Activated T-cell treated with anti-CD3 and anti-CD28 coated beads, Interleukin-2, amount 50 U/mL, for 48 hours (primary cell): ENCODE data around the gene CX3CR1.
"Not testable (repeated sequence)": the region's sequence is repeated elsewhere in the genome, so short reads cannot be mapped to it uniquely, and the experiment has no call there.

Experiments used
- DNase-seq, 2 experiments: peaks; one replicate each; pipeline ENCODE4 v3.0.0-alpha.2; 2020

CX3CR1 gene

DNA sequence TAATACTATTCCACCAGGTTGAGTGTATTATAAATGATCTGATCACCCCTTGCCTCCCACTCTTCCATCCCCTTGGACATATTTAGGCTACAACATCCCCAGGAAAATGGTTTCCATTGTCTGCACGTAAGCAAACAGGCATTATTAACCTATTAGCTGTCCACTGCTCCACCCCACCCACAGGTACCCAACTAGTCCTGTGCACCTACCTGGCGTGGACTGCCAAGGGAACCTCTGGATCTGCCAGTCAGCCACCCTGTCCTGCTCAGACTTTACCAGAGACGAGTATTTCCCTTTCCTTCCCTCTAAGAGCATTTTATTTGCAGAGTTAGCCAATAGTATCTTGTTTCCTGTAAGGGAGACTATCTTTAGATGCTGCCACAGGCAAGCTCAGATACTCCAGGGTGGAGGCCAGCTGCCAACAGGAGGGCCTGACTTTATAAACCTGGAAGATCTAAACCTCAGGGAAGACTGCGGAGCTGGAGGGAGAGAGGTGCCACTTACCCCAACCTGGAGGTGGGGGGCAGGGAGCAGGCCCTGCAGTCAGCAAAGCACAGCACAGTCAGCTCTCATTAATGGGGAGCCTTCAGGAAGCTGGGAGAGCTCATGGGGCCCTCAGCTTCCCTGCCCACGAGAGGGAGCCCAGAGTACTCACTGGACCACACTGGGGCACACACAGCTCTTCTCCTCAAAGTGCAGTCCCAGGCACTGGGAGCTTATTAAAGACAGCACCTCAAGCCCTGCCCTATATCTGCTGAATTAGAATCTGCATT, at the start of gene CX3CR1:
Gene CX3CR1, minus strand, starts transcription at position 292 of the 773 bp plus-strand sequence. CDS start 13,527 bp downstream, outside the sequence.
- DNase-seq = peak in 1 of 2 experiments; percentile 12

GRCh38 chr3:39329493-39329892, 49.7 kb upstream of the CX3CR1 start, which contains the start of gene CCR8:
Gene CCR8 (plus strand): TSS chr3:39329709. CDS start chr3:39332332, 2,623 bp downstream.
- no peak for DNase-seq

- DNase-seq = peak; percentile 39 to 43
These were observed 48.0 kb upstream of the CX3CR1 start for GRCh38 chr3:39327746-39328349.

GRCh38 chr3:39327053-39327745, 47.4 kb upstream of the CX3CR1 start:
- DNase-seq = no peak

- no peak for DNase-seq
These were observed 45.4 kb upstream of the CX3CR1 start for GRCh38 chr3:39325236-39325635.

DNA sequence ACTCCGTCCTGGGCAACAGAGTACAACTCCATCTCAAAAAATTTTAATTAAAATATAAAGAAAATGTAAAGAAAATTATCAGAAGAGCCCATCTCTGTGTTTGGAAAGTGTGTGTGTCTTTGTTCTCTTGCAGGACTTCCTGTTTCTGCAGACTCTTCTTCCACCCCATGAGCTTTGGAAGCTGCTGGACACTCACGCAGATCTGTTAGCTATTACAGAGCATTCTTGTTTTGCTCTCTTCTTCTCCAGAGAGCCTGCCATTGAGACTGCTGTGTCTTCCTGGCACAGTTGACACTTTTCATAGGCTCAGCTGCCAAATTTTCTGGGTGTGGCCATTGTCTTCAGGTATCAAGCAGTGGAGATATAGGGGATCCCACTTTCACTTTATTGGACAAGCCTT, 43.7 kb upstream of the CX3CR1 start:
- DNase-seq = no peak

DNA sequence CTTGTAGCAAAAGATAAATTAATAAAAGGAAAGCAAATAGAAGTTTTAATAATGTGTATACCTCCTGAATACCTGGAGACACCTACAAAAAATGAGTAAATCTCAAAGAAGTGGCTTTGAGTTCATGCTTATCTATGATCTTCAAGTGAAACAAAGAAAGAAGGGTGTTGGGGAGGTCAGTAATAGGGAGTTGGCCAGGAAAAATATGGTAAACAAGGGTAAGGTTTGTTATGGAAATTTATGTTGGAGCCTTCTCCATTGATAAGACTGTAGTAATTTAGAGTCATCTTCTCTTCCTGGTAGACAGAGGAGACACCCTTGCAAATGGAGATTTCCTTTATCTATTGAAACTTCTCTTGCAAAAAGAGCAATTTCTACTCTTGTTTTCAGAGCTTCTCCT, 43.1 kb upstream of the CX3CR1 start:
- no peak for DNase-seq

DNA sequence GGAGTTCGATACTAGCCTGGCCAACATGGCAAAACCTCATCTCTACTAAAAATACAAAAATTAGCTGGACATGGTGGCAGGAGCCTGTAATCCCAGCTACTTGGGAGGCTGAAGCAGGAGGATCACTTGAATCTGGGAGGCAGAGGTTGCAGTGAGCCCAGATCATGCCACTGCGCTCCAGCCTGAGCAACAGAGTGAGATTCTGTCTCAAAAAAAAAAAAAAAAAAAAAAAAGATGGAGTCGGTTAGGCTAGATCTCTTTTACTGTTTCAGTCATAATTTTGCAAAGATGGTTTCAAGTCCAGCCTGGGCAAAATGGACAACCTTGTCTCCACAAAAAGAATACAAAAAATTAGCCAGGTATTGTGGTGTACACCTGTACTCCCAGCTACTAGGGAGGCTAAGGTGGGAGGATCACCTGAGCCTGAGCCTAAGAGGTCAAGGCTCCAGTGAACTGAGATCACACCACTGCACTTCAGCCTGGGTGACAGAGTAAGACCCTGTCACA, 42.4 kb upstream of the CX3CR1 start:
- DNase-seq = not testable (repeated sequence)

DNA sequence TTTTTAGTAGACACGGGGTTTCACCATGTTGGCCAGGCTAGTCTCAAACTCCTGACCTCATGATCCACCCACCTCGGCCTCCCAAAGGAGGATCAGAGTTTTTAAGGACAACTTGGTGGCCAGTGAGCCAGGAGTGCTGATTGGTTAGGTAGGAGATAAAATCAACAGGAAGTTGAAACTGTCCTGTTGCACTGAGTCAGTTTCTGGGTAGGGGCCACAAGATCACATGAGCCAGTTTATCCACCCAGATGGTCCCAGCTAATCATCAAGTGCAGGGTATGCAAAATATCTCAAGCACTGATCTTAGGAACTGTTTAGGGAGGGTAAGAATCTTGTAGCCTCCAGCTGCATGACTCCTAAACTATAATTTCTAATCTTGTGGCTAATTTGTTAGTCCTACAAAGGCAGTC, 41.7 kb upstream of the CX3CR1 start:
- not testable (repeated sequence) for DNase-seq

GRCh38 chr3:39319249-39319648, 39.4 kb upstream of the CX3CR1 start:
- no peak for DNase-seq

DNA sequence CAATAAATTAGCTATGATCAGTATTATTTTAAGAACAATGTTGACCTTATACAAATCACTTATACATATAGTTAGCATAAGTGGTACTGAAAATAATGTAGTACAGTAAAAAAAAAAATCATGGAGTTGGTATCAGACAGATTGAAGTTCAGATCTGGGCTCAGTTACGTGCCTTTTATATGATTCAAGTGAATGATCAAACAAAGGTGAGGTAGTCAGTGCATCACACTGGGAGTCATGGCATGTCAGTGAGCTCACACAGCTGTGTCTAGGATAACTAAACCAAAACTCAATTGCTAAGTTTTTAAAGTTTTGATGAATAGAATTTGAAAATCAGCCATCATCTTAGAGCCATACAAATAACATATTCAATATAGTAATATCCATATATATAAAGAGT, 38.5 kb upstream of the CX3CR1 start:
- no peak for DNase-seq

DNA sequence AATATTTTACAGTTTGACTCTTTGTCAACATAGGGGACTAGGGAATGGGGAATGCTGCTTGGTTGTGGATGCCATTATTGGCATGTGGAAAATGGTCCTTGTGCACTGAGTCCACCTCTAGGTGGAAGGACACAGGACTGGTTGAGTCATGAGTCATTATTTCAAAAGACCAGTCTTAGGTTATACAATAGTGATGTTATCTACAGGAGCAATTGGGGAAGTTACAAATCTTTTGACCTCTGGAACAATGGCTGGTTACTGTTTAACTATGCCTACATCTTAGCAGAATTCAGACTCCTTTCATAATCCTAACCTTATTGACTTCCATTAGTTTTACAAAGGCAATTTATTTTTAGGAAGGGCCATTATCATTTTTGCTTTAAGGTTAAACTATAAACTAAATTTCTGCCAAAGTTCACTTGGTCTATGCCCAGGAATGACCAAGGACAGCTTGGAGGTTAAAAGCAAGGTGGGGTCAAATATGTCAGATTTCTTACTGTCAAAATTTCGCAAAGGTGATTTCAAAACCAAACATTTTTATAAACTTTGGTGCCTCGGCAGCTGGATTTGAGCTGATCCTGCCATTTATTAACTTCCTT, 37.8 kb upstream of the CX3CR1 start:
- no peak for DNase-seq

- no peak for DNase-seq
These were observed 35.6 kb upstream of the CX3CR1 start for GRCh38 chr3:39315420-39315819.

DNA sequence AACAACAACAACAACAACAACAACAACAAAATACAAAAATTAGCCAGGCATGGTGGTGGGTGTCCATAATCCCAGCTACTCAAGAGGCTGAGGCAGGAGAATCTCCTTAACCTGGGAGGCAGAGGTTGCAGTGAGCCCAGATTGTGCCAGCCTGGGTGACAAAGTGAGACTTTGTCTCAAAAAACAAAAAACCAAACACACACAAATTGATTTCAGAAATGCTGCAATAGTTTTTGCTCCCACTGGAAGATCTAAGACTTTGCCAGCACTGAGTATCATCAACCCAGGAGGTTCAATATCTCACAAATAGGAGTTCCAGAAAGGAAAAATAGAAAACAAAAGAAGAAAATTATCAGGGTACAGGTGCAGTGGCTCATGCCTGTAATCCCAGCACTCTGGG, 33.5 kb upstream of the CX3CR1 start:
- DNase-seq = no peak

- DNase-seq = no peak
These were observed 22.3 kb upstream of the CX3CR1 start for GRCh38 chr3:39302178-39302577.

- DNase-seq = no peak
These were observed 19.4 kb upstream of the CX3CR1 start for GRCh38 chr3:39299279-39299678.

DNA sequence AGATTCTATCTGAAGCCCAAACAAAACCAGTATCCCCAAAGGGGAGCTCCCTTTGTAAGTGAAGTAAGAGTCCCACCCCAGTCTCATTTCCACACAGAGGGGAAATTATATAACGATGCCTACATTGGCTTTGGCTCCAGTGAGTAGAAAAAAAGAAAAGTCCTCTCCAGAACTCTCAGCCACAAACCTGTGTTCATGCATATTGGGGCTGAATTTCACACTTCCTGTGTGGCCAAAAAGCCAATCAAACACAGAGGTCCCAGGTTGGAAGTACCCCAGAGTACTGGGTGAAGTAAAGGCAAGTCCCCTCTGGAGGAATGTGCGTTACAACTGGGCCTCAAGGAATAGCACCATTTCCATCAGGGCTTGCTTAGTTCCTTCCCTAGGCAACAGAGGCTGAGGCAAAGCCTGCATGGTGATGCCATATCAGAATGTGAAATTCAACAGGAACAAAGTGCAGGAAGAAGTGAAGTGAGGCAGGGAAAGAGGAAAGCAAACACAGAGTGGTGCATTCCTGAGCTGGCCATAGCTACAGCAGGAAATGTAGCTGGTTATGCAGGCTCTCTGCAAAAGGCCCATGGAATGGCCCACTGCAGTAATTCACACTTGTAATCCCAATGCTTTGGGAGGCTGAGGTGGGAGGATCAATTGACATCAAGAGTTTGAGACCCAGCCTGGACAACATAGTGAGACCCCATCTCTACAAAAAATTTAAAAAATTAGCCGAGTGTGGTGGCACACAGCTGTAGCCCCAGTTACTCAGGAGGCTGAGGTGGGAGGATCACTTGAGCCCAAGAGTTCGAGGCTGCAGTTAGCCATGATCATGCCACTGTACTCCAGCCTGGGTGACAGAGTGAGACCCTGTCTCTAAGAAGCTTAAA, 16.6 kb upstream of the CX3CR1 start:
- no peak for DNase-seq

DNA sequence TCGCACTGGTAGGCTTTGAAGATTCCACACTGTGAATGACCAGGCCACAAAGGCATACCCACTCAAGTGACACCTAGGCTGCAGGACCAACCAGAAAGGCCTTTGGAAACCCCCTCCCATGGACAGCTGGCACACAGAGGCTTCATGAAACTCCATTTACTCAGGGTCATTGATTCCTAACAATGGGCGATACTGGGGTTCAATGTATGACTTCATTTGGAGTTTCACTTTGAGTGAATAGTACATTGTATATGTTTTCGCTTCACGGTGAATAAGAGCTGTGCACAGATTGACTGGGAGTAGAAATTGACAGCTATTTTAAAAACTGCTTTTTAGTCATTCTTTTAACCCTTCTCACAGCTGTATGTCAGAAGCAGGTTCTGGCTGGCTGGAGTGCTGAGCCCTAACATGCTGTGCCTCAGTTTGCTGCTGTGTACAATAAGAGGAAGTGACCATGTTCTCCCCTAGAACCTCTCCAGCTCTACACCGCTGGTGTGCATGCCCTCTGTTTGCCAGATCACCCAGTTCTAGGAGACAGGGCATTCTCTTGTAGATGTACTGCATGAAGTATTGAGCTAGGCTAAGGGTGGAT, 15.4 kb upstream of the CX3CR1 start:
- peak in 1 of 2 experiments; percentile 29 for DNase-seq

- DNase-seq = peak in 1 of 2 experiments; percentile 37
These were observed 14.8 kb upstream of the CX3CR1 start for GRCh38 chr3:39294446-39295183.

DNA sequence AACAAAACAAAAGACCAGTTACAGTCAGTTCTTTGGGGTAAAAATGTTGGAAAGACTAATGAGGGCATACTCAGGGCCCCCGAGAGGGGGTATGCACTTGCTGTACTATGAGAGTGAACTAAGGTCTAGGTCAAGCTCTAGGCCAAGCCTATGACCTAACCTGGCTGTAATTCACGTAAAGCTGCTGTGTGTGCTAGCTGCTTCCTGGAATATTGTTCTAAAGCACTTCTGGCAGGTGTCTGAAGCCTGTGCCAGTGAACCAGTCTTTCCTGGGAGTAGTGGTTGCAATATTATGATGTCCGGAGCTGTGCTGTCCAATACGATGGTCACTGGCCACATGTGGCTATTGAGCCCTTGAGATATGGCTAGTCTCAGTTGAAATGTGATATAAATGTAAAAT, 13.1 kb upstream of the CX3CR1 start:
- DNase-seq = no peak

DNA sequence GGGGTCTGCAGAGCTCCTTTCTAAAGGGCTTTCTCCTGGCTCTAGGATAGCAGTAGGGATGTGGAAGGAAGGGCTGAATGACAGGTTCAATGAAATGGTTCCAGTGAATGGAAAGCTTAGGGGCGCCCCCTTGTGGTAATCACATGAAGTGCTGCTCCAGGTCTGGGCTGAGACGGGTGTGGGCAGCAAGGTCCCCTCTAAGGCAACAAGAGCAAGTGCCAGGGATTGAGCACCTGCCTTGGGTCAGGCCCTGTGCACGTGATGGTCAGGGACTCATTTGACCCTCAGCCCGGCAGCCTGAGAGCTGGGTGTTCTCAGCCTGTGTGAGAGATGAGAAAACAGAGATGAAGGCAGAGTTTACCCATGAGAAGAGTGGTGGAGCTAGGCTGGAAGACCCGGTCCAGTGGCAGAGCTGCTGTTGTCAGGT, 12.1 kb upstream of the CX3CR1 start:
- peak; percentile 89 for DNase-seq
